Activated T-helper 2 cell treated with anti-CD3 and anti-CD28 coated beads, Interferon-gamma antibody, Interleukin-2, Interleukin-4, amounts not matched to agents 10 μg/mL and 5 μg/mL and 100 μg/mL, durations not matched to agents 14 hours and 24 hours and 36 hours (primary cell): ENCODE results near the gene BCAS4. TPM values are rescaled to one million over a fixed set of nuclear protein-coding genes. Genes with fewer than 3 reads are reported as not detected.

ENCODE experiments used
- DNase-seq: peaks from one replicate; pipeline ENCODE4 v3.0.0; 2021; ENCODE audit warnings: low spot score
- H3K27ac Mint-ChIP-seq: one replicate; pipeline ENCODE4 v1.8.0; 2021; ENCODE audit warnings: mixed read lengths
- H3K27me3 Mint-ChIP-seq: one replicate; pipeline ENCODE4 v1.8.0; 2021; ENCODE audit warnings: low read depth, mixed read lengths
- H3K36me3 Mint-ChIP-seq: one replicate; pipeline ENCODE4 v1.8.0; 2021; ENCODE audit warnings: low read depth, mixed read lengths
- H3K4me1 Mint-ChIP-seq: one replicate; pipeline ENCODE4 v1.8.0; 2021; ENCODE audit warnings: low read depth, mixed read lengths
- H3K4me3 Mint-ChIP-seq: one replicate; pipeline ENCODE4 v1.8.0; 2021; ENCODE audit warnings: low read depth, mild to moderate bottlenecking, moderate library complexity, mixed read lengths
- H3K9me3 Mint-ChIP-seq: one replicate; pipeline ENCODE4 v1.8.0; 2021; ENCODE audit warnings: mixed read lengths
- intact Hi-C: fragments of 100-400 bp; cut with micrococcal nuclease; formaldehyde crosslinking; loops from one replicate; pipeline ENCODE4 v1.15.1; 2023
- total RNA-seq: library from RNA; stranded (reverse); gene quantifications from 2 replicates; pipeline ENCODE4 v1.2.3, GENCODE V29; 2022

BCAS4 gene
- total RNA-seq, 1 donor from 2014 or later = 8.7 TPM

GRCh38 chr20:50893620-50894019 is 98.8 kb downstream of the BCAS4 start:
- H3K4me3 Mint-ChIP-seq = no peak overlapping the region
- no peak for DNase-seq
- H3K27ac Mint-ChIP-seq = no peak overlapping the region
- peaks cover 9% of the 10 kb centered on the region for H3K4me1 Mint-ChIP-seq
- no peaks in the 10 kb centered on the region for H3K9me3 Mint-ChIP-seq
- intact Hi-C loops = no loop called here
- no peaks in the 10 kb centered on the region for H3K27me3 Mint-ChIP-seq
- peaks cover 86% of the 10 kb centered on the region for H3K36me3 Mint-ChIP-seq

DNA sequence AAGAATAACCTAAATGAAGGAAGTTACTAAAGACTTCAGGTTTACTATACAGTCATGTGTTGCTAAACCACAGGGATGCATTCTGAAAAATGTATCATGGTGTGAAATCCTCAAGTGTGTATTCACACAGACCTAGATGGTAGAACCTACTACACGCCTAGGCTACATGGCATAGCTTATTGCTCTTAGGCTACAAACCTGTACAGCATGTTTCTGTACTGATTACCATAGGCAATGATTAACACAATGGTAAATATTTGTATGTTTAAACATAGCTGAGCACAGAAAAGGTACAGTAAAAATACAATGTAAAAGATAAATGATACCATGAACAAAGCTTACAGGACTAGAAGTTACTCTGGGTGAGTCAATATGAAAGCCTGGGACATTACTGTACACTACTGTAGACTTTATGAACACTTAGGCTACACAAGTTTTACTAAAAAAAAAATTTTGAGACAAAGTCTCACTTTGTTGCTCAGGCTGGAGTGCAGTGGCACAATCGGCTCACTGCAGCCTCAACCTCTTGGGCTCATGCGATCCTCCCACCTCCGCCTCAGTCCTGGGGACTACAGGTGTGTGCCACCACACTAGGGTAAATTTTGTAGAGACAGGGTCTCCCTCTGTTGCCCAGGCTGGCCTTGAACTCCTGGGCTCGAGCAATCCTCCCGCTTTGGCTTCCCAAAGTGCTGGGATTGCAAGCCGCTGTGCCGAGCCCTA is 100.4 kb downstream of the BCAS4 start:
- Mint-ChIP-seq H3K27me3 (no peaks in the 10 kb centered on the region), H3K4me1 (peaks cover 9% of the 10 kb centered on the region), H3K27ac (no peak overlapping the region), H3K36me3 (peaks cover 82% of the 10 kb centered on the region), H3K4me3 (no peak overlapping the region), H3K9me3 (no peaks in the 10 kb centered on the region)
- DNase-seq = no peak
- intact Hi-C loops = no loop called here

- intact Hi-C loops = no loop called here
- peaks cover 6% of the 10 kb centered on the region for H3K4me1 Mint-ChIP-seq
- no peaks in the 10 kb centered on the region for H3K9me3 Mint-ChIP-seq
- H3K36me3 Mint-ChIP-seq = peaks cover 76% of the 10 kb centered on the region
- no peak for DNase-seq
- H3K27ac Mint-ChIP-seq = no peak overlapping the region
- no peaks in the 10 kb centered on the region for H3K27me3 Mint-ChIP-seq
- H3K4me3 Mint-ChIP-seq = no peak overlapping the region
Measured at GRCh38 chr20:50898475-50898874, 103.6 kb downstream of the BCAS4 start.

DNA sequence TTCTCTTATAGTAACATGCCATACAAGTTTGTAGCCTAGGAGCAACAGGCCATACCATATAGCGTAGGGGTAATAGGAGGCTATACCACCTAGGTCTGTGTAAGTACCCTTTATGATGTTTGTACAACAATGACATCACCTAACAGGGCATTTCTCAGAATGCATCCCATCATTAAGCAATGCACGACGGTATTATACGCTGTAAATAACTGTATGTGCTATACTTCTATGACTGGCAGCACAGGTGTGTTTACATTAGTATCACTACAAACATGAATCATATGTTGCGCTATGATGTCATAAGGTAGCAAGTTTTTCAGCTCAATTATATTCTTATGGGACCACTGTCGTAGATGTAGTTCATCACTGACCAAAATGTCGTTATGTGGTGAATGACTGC is 105.4 kb downstream of the BCAS4 start:
- Mint-ChIP-seq H3K9me3 (no peaks in the 10 kb centered on the region), H3K4me1 (peaks cover 10% of the 10 kb centered on the region), H3K27ac (no peak overlapping the region), H3K27me3 (no peaks in the 10 kb centered on the region), H3K36me3 (peaks cover 65% of the 10 kb centered on the region), H3K4me3 (no peak overlapping the region)
- DNase-seq = no peak
- intact Hi-C loops = no loop called here

DNA sequence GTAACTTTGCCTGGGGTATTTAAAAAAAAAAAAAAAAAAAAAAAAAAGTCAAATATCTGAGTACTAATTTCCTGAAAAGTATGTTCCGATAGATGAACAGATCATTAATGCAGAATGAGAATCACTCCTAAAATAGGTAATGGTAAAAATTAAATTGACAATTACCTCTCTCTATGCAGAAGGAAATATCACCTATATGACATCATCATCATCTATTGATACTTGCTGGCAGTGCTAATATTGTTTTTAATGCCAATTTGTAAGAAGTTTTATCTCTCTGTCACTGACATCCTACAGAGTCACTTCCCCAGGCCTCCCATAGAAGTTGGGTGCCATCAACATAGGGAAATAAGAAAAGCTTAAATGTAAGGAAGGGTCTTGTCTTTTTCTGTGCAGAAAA is 106.4 kb downstream of the BCAS4 start:
- H3K27me3 Mint-ChIP-seq = no peaks in the 10 kb centered on the region
- H3K4me3 Mint-ChIP-seq = no peak overlapping the region
- intact Hi-C loops = no loop called here
- H3K4me1 Mint-ChIP-seq = peaks cover 10% of the 10 kb centered on the region
- no peaks in the 10 kb centered on the region for H3K9me3 Mint-ChIP-seq
- H3K27ac Mint-ChIP-seq = no peak overlapping the region
- peaks cover 65% of the 10 kb centered on the region for H3K36me3 Mint-ChIP-seq
- DNase-seq = no peak

DNA sequence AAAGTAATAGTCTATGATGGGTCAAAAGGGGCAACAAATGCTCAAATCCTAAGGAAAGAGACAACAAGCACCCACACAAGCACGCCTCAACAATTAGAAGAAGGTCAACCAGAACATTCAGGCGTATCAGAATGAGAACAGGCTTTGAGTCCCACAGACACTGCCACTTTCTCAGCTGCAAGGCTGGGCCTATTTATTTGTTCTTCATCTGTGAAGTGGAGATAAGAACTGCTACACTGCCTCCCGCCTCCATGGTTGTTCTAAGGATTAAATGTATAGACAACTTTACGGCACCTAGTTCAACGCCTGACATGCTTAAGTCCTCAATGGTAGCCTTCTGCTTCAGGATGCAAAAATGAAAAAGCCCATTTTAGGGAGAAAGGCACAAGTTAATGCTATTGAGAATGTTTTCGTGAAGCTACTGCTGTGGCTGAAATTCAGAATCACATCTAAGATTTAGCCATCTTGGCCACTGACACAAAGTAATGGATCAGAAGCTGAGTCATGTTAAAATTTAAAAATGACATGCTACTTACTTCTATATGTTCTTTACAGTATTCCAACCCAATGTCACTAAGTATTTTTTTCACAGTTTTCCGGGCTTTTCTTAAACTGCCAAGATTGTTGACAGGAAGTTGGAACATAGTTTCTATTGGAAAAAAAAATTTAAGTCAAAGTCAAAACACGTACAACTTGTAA is 108.6 kb downstream of the BCAS4 start:
- Mint-ChIP-seq H3K4me3 (no peak overlapping the region), H3K27ac (no peak overlapping the region), H3K36me3 (peaks cover 57% of the 10 kb centered on the region), H3K27me3 (no peaks in the 10 kb centered on the region), H3K4me1 (peaks cover 8% of the 10 kb centered on the region), H3K9me3 (no peaks in the 10 kb centered on the region)
- intact Hi-C loops = no loop called here
- no peak for DNase-seq

GRCh38 chr20:50904067-50904570 is 109.3 kb downstream of the BCAS4 start:
- no peak for DNase-seq
- H3K27me3 Mint-ChIP-seq = no peaks in the 10 kb centered on the region
- H3K4me1 Mint-ChIP-seq = peaks cover 8% of the 10 kb centered on the region
- H3K4me3 Mint-ChIP-seq = no peak overlapping the region
- no peaks in the 10 kb centered on the region for H3K9me3 Mint-ChIP-seq
- peaks cover 50% of the 10 kb centered on the region for H3K36me3 Mint-ChIP-seq
- H3K27ac Mint-ChIP-seq = no peak overlapping the region
- intact Hi-C loops = no loop called here

DNA sequence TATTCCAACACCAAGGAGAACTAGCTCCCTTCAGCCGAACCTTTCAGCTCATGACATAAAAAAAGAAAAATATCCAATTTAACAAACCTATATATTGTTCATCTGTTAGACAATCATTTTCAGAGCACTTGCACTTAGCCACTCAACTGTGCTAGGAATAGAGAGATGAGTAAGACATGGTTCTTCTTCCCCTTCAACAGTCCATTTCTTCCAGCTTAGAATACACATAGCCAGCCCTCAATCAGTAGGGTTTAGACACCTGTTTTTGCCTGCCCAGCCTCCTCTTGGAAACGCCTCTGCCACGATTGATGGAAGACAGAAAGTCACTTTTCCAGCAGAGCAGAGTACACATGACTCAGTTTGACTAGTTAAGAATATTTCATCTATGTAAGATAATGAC is 114.6 kb downstream of the BCAS4 start:
- peaks cover 34% of the 10 kb centered on the region for H3K4me1 Mint-ChIP-seq
- H3K4me3 Mint-ChIP-seq = no peak overlapping the region
- no peak overlapping the region for H3K27ac Mint-ChIP-seq
- intact Hi-C loops = no loop called here
- no peaks in the 10 kb centered on the region for H3K27me3 Mint-ChIP-seq
- H3K9me3 Mint-ChIP-seq = no peaks in the 10 kb centered on the region
- no peak for DNase-seq
- peaks cover 49% of the 10 kb centered on the region for H3K36me3 Mint-ChIP-seq

- Mint-ChIP-seq H3K4me1 (peaks cover 44% of the 10 kb centered on the region), H3K36me3 (peaks cover 48% of the 10 kb centered on the region), H3K27ac (peak overlapping the region; percentile 34), H3K27me3 (no peaks in the 10 kb centered on the region), H3K4me3 (no peak overlapping the region), H3K9me3 (no peaks in the 10 kb centered on the region)
- intact Hi-C loops = no loop called here
- DNase-seq = no peak
Measured at GRCh38 chr20:50911030-50911429, 116.2 kb downstream of the BCAS4 start.

DNA sequence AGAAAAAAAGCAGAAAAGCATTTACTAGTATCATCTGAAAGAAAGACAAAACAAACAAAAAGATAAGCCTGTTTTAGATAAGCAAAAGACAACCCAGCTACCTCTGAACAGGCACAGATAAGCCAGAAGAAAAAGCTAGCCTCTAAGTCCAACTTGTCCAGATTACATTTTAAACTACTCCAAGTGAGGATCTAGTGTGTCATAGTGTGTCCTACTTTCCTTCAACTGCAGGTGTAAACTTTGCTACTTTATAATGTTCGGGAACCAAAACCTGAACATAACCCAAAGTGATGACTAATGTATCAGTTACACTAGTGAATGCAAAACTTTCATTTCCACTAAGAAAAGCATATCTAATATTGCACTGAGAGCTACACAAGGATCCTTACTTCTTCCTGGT is 116.9 kb downstream of the BCAS4 start:
- Mint-ChIP-seq H3K4me1 (peaks cover 48% of the 10 kb centered on the region), H3K4me3 (no peak overlapping the region), H3K36me3 (peaks cover 52% of the 10 kb centered on the region), H3K27ac (peak overlapping the region; percentile 34), H3K27me3 (no peaks in the 10 kb centered on the region), H3K9me3 (no peaks in the 10 kb centered on the region)
- DNase-seq = no peak
- intact Hi-C loops = no loop called here

DNA sequence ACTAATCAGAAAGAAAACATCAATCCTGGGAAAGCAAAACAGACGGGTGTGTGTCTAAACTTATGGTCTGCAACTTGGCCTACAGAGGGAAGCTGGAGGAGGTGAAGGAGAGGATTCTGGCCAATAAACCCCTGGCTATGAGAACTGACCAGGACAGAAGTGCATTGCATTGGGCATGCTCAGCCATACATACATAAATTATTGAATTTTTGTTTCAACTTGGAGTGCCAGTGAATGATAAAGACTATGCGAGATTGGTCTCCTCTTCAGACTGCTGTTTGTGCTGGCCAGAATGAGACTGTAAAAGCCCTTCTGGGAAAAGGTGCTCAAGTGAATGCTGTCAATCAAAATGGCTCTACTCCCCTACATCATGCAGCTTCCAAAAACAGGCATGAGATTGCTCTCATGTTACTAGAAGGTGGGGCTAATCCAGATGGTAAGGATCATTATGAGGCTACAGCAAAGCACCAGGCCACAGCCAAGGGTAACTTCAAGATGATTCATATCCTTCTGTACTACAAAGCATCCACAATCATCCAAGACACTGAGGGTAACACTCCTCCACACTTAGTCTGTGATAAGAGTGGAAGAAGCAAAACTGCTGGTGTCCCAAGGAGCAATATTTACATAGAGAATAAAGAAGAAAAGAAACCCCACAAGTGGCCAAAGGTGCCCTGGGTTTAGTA is 119.0 kb downstream of the BCAS4 start:
- Mint-ChIP-seq H3K9me3 (no peaks in the 10 kb centered on the region), H3K27ac (peak overlapping the region; percentile 76), H3K27me3 (no peaks in the 10 kb centered on the region), H3K36me3 (peaks cover 63% of the 10 kb centered on the region), H3K4me3 (no peak overlapping the region), H3K4me1 (peaks cover 64% of the 10 kb centered on the region)
- no peak for DNase-seq
- intact Hi-C loops = loop anchor here (1.0 kb wide), 1 partner anchor 15 kb away; no protein-coding TSS in a partner anchor

- H3K4me3 Mint-ChIP-seq = no peak overlapping the region
- H3K9me3 Mint-ChIP-seq = no peaks in the 10 kb centered on the region
- H3K4me1 Mint-ChIP-seq = peaks cover 61% of the 10 kb centered on the region
- peaks cover 60% of the 10 kb centered on the region for H3K36me3 Mint-ChIP-seq
- H3K27ac Mint-ChIP-seq = peak overlapping the region; percentile 57
- intact Hi-C loops = no loop called here
- DNase-seq = no peak
- no peaks in the 10 kb centered on the region for H3K27me3 Mint-ChIP-seq
Measured at GRCh38 chr20:50915424-50915823, 120.6 kb downstream of the BCAS4 start.

DNA sequence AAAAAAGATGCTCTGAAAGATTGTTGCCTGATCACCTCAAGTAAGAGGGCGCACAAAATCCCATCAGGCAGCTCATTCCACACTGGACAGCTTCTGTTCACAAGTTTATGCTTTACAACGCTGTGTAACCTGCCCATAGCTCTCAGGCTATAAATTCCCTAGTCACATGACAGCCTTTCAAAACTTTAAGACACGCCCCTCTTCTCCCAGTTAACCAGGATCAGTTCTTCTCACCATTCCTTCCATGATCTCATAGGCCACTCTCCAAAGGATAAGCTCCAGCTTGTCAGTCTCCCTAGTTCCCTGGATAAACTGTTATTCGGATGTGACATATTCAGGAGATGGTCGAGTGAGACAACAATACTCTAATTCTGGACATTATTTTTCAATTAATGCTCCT is 121.4 kb downstream of the BCAS4 start:
- intact Hi-C loops = no loop called here
- peaks cover 59% of the 10 kb centered on the region for H3K4me1 Mint-ChIP-seq
- no peaks in the 10 kb centered on the region for H3K9me3 Mint-ChIP-seq
- no peak for DNase-seq
- H3K4me3 Mint-ChIP-seq = no peak overlapping the region
- H3K27ac Mint-ChIP-seq = no peak overlapping the region
- H3K36me3 Mint-ChIP-seq = peaks cover 55% of the 10 kb centered on the region
- H3K27me3 Mint-ChIP-seq = no peaks in the 10 kb centered on the region
